Measurements from ENCODE around the gene RNF8.

RNF8 gene

GRCh38 chr6:37409501-37409900 is 55.7 kb downstream of the RNF8 start:
- H3K27ac ChIP-seq = no peak overlapping the region
- no peak overlapping the region for H3K4me3 ChIP-seq (ENCODE audit: low read depth in 1 of 2, low read length in 1 of 2)
- H3K9me3 ChIP-seq = no peaks in the 10 kb centered on the region
- H3K4me1 ChIP-seq (ENCODE audit: control insufficient read depth in 1 of 2, insufficient read depth in 1 of 2, low read depth in 1 of 2, low read length in 1 of 2) = no peaks in the 10 kb centered on the region
- no peak for TF ChIP-seq CTCF (IDR thresholded peaks at IDR 0.05)
- H3K27me3 ChIP-seq = peaks cover 66% of the 10 kb centered on the region
- H3K36me3 ChIP-seq = no peaks in the 10 kb centered on the region

DNA sequence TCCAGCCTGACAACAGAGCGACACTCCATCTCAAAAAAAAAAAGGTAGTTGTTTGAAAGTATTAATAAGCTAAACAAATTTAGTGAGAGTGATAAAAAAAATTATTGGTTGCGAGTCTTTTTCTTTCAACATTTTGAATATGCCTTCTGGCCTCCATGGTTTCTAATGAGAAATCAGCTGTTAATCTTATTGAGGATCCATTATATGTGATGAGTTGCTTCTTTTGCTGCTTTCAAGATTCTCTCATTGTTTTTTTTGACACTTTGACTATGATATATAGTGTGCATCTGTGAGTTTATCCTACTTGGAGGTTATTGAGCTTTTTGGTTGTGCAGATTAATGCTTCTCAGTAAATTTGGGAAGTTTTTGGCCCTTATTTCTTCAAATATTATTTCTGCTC is 63.6 kb downstream of the RNF8 start:
- H3K27me3 ChIP-seq = peaks cover 4% of the 10 kb centered on the region
- H3K4me1 ChIP-seq (ENCODE audit: control insufficient read depth in 1 of 2, insufficient read depth in 1 of 2, low read depth in 1 of 2, low read length in 1 of 2) = no peaks in the 10 kb centered on the region
- no peak overlapping the region for H3K27ac ChIP-seq
- H3K9me3 ChIP-seq = no peaks in the 10 kb centered on the region
- no peak for TF ChIP-seq CTCF (IDR thresholded peaks at IDR 0.05)
- H3K36me3 ChIP-seq = no peaks in the 10 kb centered on the region
- H3K4me3 ChIP-seq (ENCODE audit: low read depth in 1 of 2, low read length in 1 of 2) = no peak overlapping the region

DNA sequence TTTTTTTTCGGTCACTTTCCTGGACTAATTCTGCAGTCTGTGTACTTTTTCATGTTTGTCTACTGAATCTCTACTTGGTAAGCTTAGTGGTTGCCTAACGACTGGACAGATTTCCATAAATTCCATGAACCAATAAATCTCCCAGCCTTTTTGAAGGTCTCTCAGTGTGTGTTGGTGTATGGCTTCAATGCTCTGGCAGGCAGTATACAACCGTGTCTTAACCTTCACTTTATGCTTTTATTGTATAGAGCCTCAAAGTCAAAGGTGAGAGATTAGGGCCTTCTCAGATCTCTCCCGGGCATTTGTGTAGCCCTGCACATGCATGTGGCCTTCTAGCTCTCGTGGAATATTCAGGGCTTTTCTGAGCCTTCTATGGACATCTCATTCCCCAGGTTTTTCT is 64.9 kb downstream of the RNF8 start:
- H3K9me3 ChIP-seq = no peaks in the 10 kb centered on the region
- no peaks in the 10 kb centered on the region for H3K27me3 ChIP-seq
- no peak overlapping the region for H3K27ac ChIP-seq
- no peaks in the 10 kb centered on the region for H3K4me1 ChIP-seq (ENCODE audit: control insufficient read depth in 1 of 2, insufficient read depth in 1 of 2, low read depth in 1 of 2, low read length in 1 of 2)
- no peaks in the 10 kb centered on the region for H3K36me3 ChIP-seq
- no peak overlapping the region for H3K4me3 ChIP-seq (ENCODE audit: low read depth in 1 of 2, low read length in 1 of 2)
- no peak for TF ChIP-seq CTCF (IDR thresholded peaks at IDR 0.05)

DNA sequence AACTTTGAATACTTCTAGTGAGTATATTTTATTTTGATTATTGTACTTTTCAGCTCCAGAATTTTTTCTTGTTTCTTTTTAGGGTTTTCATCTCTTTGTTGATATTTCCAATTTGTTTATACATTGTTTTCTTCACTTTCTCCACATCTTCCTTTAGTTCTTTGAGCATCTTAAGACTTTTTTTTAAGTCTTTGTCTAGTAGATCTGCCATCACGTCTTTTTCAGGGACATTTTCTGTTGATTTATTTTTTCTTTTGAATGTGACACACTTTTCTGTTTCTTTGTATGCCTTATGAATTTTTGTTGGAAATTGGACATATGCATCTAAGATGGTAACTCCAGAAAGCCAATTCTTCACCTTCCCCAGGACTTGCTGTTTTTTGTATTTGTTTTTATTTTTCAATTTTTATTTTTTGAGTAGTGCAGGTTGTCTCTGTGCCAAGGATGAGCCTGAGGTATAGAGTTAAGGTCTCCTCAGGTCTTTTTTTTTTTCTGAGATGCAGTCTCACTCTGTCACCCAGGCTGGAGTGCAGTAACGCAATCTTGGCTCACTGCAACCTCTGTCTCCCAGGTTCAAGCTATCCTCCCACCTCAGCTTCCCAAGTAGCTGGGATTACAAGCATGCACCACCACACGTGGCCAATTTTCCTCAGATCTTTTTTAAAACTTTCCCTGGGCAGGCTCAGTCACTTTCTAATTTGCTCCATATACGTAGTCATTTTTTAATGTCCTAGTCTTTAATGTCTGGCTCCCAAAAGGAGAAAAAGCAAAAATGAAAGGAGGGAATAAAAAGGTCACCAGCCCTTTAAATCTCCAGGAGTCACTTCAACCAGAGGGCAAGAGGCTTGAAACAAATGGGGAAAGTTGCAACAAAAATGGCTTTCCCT is 72.5 kb downstream of the RNF8 start:
- Histone ChIP-seq H3K27me3 (peaks cover 31% of the 10 kb centered on the region), H3K27ac (no peak overlapping the region), H3K4me3 (ENCODE audit: low read depth in 1 of 2, low read length in 1 of 2) (no peak overlapping the region), H3K4me1 (ENCODE audit: control insufficient read depth in 1 of 2, insufficient read depth in 1 of 2, low read depth in 1 of 2, low read length in 1 of 2) (no peaks in the 10 kb centered on the region), H3K36me3 (no peaks in the 10 kb centered on the region), H3K9me3 (no peaks in the 10 kb centered on the region)
- no peak for TF ChIP-seq CTCF (IDR thresholded peaks at IDR 0.05)

GRCh38 chr6:37426945-37427510 is 73.2 kb downstream of the RNF8 start:
- Histone ChIP-seq H3K27ac (no peak overlapping the region), H3K9me3 (no peaks in the 10 kb centered on the region), H3K4me1 (ENCODE audit: control insufficient read depth in 1 of 2, insufficient read depth in 1 of 2, low read depth in 1 of 2, low read length in 1 of 2) (no peaks in the 10 kb centered on the region), H3K27me3 (peaks cover 34% of the 10 kb centered on the region), H3K36me3 (no peaks in the 10 kb centered on the region), H3K4me3 (ENCODE audit: low read depth in 1 of 2, low read length in 1 of 2) (no peak overlapping the region)
- TF ChIP-seq CTCF (IDR thresholded peaks at IDR 0.05) = no peak
